GM23338 (cell line): ENCODE results near the gene SEMA4D. TPM values are rescaled to one million over a fixed set of nuclear protein-coding genes. Genes with fewer than 3 reads are reported as not detected.

Experiments
- ATAC-seq: fragments of 200-7000 bp; cut with Tn5 transposase; 3 replicates; pipeline ENCODE4 v1.9.1; 2020
- DNase-seq: peaks from one replicate; pipeline ENCODE4 v3.0.0-alpha.2; 2015; ENCODE audit warnings: low spot score
- H2AFZ ChIP-seq: fragments of 200-600 bp; sonication (generic); 2 replicates; pipeline ENCODE4 v1.8.0; 2016; ENCODE audit warnings: antibody characterized with exemption, mild to moderate bottlenecking, moderate library complexity
- H3F3A ChIP-seq: fragments of 200-600 bp; sonication (generic); replicated peaks from 2 replicates; pipeline ENCODE4 v1.8.0; 2017; ENCODE audit warnings: antibody characterized with exemption, mixed run types, low read depth
- H3K27ac ChIP-seq: fragments of 200-600 bp; sonication (generic); 2 replicates; pipeline ENCODE4 v1.6.1; 2016; ENCODE audit warnings: low read depth
- H3K27me3 ChIP-seq: fragments of 200-600 bp; sonication (generic); 2 replicates; pipeline ENCODE4 v1.8.0; 2016; ENCODE audit warnings: mild to moderate bottlenecking, mixed run types, moderate library complexity; ENCODE audit not compliant: insufficient read depth
- H3K36me3 ChIP-seq: fragments of 200-600 bp; sonication (generic); 2 replicates; pipeline ENCODE4 v1.8.0; 2016; ENCODE audit warnings: mild to moderate bottlenecking; ENCODE audit not compliant: insufficient read depth
- H3K4me1 ChIP-seq: fragments of 200-600 bp; sonication (generic); 2 replicates; pipeline ENCODE4 v1.8.0; 2016; ENCODE audit warnings: mild to moderate bottlenecking, moderate library complexity; ENCODE audit not compliant: insufficient read depth
- H3K4me2 ChIP-seq: fragments of 200-600 bp; sonication (generic); 2 replicates; pipeline ENCODE4 v1.7.1; 2017; ENCODE audit warnings: mixed run types
- H3K4me3 ChIP-seq: fragments of 200-600 bp; sonication (generic); 2 replicates; pipeline ENCODE4 v1.6.1; 2016; ENCODE audit warnings: mixed run types
- H3K79me2 ChIP-seq: fragments of 200-600 bp; sonication (generic); replicated peaks from 2 replicates; pipeline ENCODE4 v1.8.0; 2017; ENCODE audit warnings: mild to moderate bottlenecking; ENCODE audit not compliant: insufficient read depth
- H3K9me2 ChIP-seq: fragments of 200-600 bp; sonication (generic); 2 replicates; pipeline ENCODE4 v1.8.0; 2017; ENCODE audit not compliant: insufficient read depth
- H4K20me1 ChIP-seq: fragments of 200-600 bp; sonication (generic); replicated peaks from 2 replicates; pipeline ENCODE4 v1.8.0; 2017; ENCODE audit warnings: mild to moderate bottlenecking; ENCODE audit not compliant: insufficient read depth
- H3K27ac Mint-ChIP-seq: 2 replicates; pipeline ENCODE4 v1.8.0; 2020; ENCODE audit warnings: inconsistent platforms, mild to moderate bottlenecking, moderate library complexity, mixed read lengths
- H3K27me3 Mint-ChIP-seq: 3 replicates; pipeline ENCODE4 v1.8.0; 2022; ENCODE audit warnings: low read depth, mild to moderate bottlenecking, moderate library complexity, mixed read lengths, inconsistent platforms; ENCODE audit not compliant: insufficient read depth, poor library complexity
- H3K36me3 Mint-ChIP-seq: 3 replicates; pipeline ENCODE4 v1.8.0; 2021; ENCODE audit warnings: low read depth, mild to moderate bottlenecking, inconsistent platforms, moderate library complexity, mixed read lengths
- H3K4me1 Mint-ChIP-seq: 3 replicates; pipeline ENCODE4 v1.8.0; 2020; ENCODE audit warnings: mild to moderate bottlenecking, inconsistent platforms, mixed read lengths
- H3K4me3 Mint-ChIP-seq: 3 replicates; pipeline ENCODE4 v1.8.0; 2021; ENCODE audit warnings: moderate library complexity, mild to moderate bottlenecking, inconsistent platforms, mixed read lengths
- H3K9me3 Mint-ChIP-seq: 3 replicates; pipeline ENCODE4 v1.8.0; 2020; ENCODE audit warnings: moderate library complexity, mild to moderate bottlenecking, inconsistent platforms, mixed read lengths
- CREB1 ChIP-seq: fragments of 250-450 bp; sonication (Bioruptor Pico); IDR thresholded peaks from 2 replicates; pipeline ENCODE4 v1.5.0; 2020; ENCODE audit warnings: low read depth, mild to moderate bottlenecking, moderate library complexity
- CTCF ChIP-seq, 2 experiments: fragments of 200-600 bp in 1 of 2; sonication (generic) in 1 of 2; conservative IDR thresholded peaks; 2 replicates each; pipeline versions ENCODE4 v1.5.1 to v1.6.1; 2016 to 2017; ENCODE audit warnings: antibody characterized with exemption in 2 of 2, low read depth in 2 of 2, mild to moderate bottlenecking in 2 of 2, moderate library complexity in 1 of 2
- ETS1 ChIP-seq: IDR thresholded peaks from 2 replicates; pipeline ENCODE4 v1.6.1; 2016; ENCODE audit warnings: antibody characterized with exemption
- EZH2 ChIP-seq: fragments of 200-600 bp; sonication (generic); IDR thresholded peaks from one replicate; pipeline ENCODE4 v1.8.0; 2017; ENCODE audit warnings: antibody characterized with exemption, mild to moderate bottlenecking, low read depth; ENCODE audit not compliant: unreplicated experiment
- EZH2phosphoT487 ChIP-seq: fragments of 200-600 bp; sonication (generic); IDR thresholded peaks from one replicate; pipeline ENCODE4 v1.8.1; 2018; ENCODE audit warnings: antibody characterized with exemption; ENCODE audit not compliant: unreplicated experiment
- JUNB ChIP-seq: IDR thresholded peaks from one replicate; pipeline ENCODE4 v1.6.1; 2016; ENCODE audit warnings: antibody characterized with exemption; ENCODE audit not compliant: unreplicated experiment
- NANOG ChIP-seq: IDR thresholded peaks from 2 replicates; pipeline ENCODE4 v1.6.1; 2016; ENCODE audit warnings: antibody characterized with exemption, borderline replicate concordance
- REST ChIP-seq: IDR thresholded peaks from one replicate; pipeline ENCODE4 v1.6.1; 2018; ENCODE audit warnings: antibody characterized with exemption; ENCODE audit not compliant: unreplicated experiment
- STAT1 ChIP-seq: IDR thresholded peaks from one replicate; pipeline ENCODE4 v1.6.1; 2016; ENCODE audit warnings: antibody characterized with exemption; ENCODE audit not compliant: unreplicated experiment
- ZNF114 ChIP-seq: fragments of 250-450 bp; sonication (Bioruptor Pico); IDR thresholded peaks from 2 replicates; pipeline ENCODE4 v1.5.0; 2020; ENCODE audit warnings: mild to moderate bottlenecking, moderate library complexity
- ZNF462 ChIP-seq: fragments of 250-450 bp; sonication (Bioruptor Pico); IDR thresholded peaks from 2 replicates; pipeline ENCODE4 v1.5.0; 2020; ENCODE audit warnings: mild to moderate bottlenecking, moderate library complexity
- polyA plus RNA-seq: library from polyadenylated mRNA; unstranded; fragments of >200 nt; fragmentation: Nextera tagmentation; extraction: Ambion mirVana; gene quantifications from 2 replicates; pipeline ENCODE4 v1.2.1, GENCODE V29; 2016
- total RNA-seq: library from RNA; depleted of rRNA; stranded (reverse); fragments of >200 nt; shearing (Covaris generic); gene quantifications from 2 replicates; pipeline ENCODE4 v1.2.3, GENCODE V29; 2014

Gene SEMA4D
- total and polyA plus RNA-seq, 2 experiments from 2014 or later, result 19.3 to 63.0 TPM

- Histone ChIP-seq H3K9me2 (no peaks in the 10 kb centered on the region), H3K36me3 (peaks cover 17% of the 10 kb centered on the region)
- H3K36me3 Mint-ChIP-seq, result peaks cover 72% of the 10 kb centered on the region
Observed at GRCh38 chr9:89388868-89389177, 109.1 kb downstream of the SEMA4D start.

More at GRCh38 chr9:89388868-89389177, 109.1 kb downstream of the SEMA4D start:
- H2AFZ ChIP-seq, result no peak overlapping the region
- no peak for ATAC-seq
- H3K4me1 ChIP-seq, result no peaks in the 10 kb centered on the region
- H3K4me3 Mint-ChIP-seq, result no peak overlapping the region
- no peaks in the 10 kb centered on the region for H3F3A ChIP-seq
- TF ChIP-seq CREB1 (CRISPR knock-in tag) (no peak), STAT1 (no peak), CTCF (conservative IDR thresholded peaks at IDR 0.05; ENCODE audit: low read depth in 2 of 2) (no peak), ZNF462 (CRISPR knock-in tag) (no peak), NANOG (no peak), EZH2 (no peak), EZH2phosphoT487 (no peak), ETS1 (no peak), JUNB (no peak), ZNF114 (CRISPR knock-in tag) (no peak), REST (no peak)
- H3K79me2 ChIP-seq, result no peaks in the 10 kb centered on the region
- no peaks in the 10 kb centered on the region for H3K4me1 Mint-ChIP-seq
- no peak overlapping the region for H3K4me3 ChIP-seq
- no peak overlapping the region for H3K4me2 ChIP-seq
- H4K20me1 ChIP-seq, result no peaks in the 10 kb centered on the region
- H3K27me3 ChIP-seq, result no peaks in the 10 kb centered on the region
- no peak for DNase-seq
- H3K9me3 Mint-ChIP-seq, result no peaks in the 10 kb centered on the region
- no peaks in the 10 kb centered on the region for H3K27me3 Mint-ChIP-seq
- H3K27ac ChIP-seq, result no peak overlapping the region
- H3K27ac Mint-ChIP-seq, result no peak overlapping the region
